SJSA1 (cell line): Measurements from ENCODE around the gene CYSRT1. TPM values are rescaled to one million over a fixed set of nuclear protein-coding genes. Genes with fewer than 3 reads are reported as not detected.
"Not testable (repeated sequence)": the region's sequence is repeated elsewhere in the genome, so short reads cannot be mapped to it uniquely, and the experiment has no call there.

Source experiments
- DNase-seq, 2 experiments: peaks; one replicate each; pipeline ENCODE4 v3.0.0-alpha.2; 2015 to 2020; ENCODE audit warnings: low spot score in 2 of 2, low read depth in 1 of 2
- H3K27ac ChIP-seq: fragments of 250-450 bp; sonication (Bioruptor Pico); 2 replicates; pipeline ENCODE4 v1.5.1; 2020; ENCODE audit warnings: mild to moderate bottlenecking, moderate library complexity
- H3K27me3 ChIP-seq: fragments of 250-450 bp; sonication (Bioruptor Pico); replicated peaks from 2 replicates; pipeline ENCODE4 v1.5.1; 2020; ENCODE audit warnings: mild to moderate bottlenecking, moderate library complexity
- H3K36me3 ChIP-seq: fragments of 250-450 bp; sonication (Bioruptor Pico); 2 replicates; pipeline ENCODE4 v1.5.1; 2020; ENCODE audit warnings: mild to moderate bottlenecking
- H3K4me1 ChIP-seq: fragments of 250-450 bp; sonication (Bioruptor Pico); replicated peaks from 2 replicates; pipeline ENCODE4 v1.6.1; 2021; ENCODE audit warnings: mild to moderate bottlenecking
- H3K4me3 ChIP-seq: fragments of 250-450 bp; sonication (Bioruptor Pico); 2 replicates; pipeline ENCODE4 v1.5.1; 2020; ENCODE audit warnings: mild to moderate bottlenecking
- H3K9me3 ChIP-seq: fragments of 250-450 bp; sonication (Bioruptor Pico); replicated peaks from 2 replicates; pipeline ENCODE4 v1.5.1; 2020; ENCODE audit warnings: mild to moderate bottlenecking
- total RNA-seq: library from RNA; depleted of rRNA; stranded (reverse); fragments of >200 nt; shearing (Covaris generic); gene quantifications from 2 replicates; pipeline ENCODE4 v1.2.3, GENCODE V29; 2014

Gene CYSRT1
- total RNA-seq, 1 experiment from 2014 or later = 0.24 TPM

DNA sequence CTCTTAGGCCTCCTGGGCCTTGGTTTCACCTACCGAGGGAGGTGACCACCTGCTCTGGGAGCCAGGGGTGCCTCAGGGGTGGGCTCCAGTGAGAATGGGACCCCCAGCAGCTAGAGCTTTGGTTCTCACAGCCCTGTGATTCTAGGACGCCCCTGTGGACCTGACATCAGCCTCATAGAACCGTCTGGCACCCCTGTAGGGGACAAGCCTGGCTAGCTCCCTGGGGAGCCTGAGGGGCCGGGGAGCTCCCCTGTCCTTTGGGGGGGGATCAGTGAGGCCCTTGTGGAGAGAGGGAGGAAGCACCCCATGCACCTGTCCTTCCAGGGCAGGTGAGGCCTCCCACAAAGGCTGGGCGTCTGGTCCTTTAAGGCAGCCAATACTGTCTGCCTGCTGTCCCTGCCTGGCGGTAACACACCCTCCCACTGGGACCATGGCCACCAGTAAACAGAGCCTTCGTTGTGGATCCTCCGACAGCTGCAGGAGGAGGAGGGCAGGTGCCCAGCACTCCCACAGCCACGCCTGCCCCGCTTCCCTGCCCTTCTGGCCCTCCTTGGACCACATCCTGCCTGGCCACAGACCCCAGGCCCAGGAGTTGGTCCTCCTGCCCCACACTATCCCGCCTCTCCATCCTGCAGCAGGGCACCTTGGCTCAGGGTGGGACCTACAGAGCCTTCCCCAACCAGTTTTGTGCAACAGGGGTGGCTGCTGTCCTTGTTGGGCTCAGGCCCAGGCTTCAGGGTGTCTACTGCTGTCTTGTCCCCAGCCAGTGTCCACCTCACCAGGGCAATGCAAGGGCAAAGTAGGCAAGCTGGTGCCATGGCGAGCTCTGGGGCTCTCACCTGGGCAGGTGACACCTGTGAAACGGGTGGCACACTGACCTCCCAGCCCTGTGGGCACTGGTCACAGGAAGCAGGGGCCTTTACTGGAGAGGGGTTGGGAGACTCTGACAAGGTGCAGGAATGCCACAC is 13.1 kb downstream of the CYSRT1 start:
- H3K27ac ChIP-seq = no peak overlapping the region
- peaks cover 18% of the 10 kb centered on the region for H3K36me3 ChIP-seq
- DNase-seq = no peak

DNA sequence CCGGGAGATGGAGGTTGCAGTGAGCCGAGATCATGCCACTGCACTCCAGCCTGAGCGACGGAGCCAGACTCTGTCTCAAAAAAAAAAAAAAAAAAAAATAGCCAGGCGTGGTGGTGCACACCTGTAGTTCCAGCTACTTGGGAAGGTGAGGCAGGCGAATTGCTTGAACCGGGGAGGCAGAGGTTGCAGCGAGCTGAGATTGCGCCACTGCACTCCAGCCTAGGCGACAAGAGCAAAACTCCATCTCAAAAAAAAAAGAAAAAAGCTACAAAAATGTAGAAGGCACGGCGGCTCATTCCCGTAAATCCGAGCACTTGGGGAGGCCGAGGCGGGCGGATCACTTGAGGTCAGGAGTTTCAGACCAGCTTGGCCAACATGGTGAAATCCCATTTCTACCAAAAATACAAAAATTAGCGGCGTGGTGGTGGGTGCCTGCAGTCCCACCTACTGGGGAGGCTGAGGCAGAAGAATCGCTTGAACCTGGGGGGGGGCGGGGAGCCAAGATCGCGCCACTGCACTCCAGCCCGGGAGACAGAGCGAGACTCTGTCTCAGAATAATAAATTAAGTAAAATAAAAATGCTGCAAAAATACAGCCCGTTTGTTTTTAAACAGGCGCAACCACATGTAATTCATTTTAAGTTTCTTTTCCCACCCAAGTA is 14.7 kb downstream of the CYSRT1 start:
- H3K27me3 ChIP-seq, DNase-seq, H3K9me3 ChIP-seq: not testable (repeated sequence)
- peak overlapping the region; percentile 83 for H3K27ac ChIP-seq
- H3K4me1 ChIP-seq = peaks cover 29% of the 10 kb centered on the region
- peaks cover 31% of the 10 kb centered on the region for H3K36me3 ChIP-seq
- peak overlapping the region; percentile 63 for H3K4me3 ChIP-seq

More for the DNA sequence above, 13.1 kb downstream of the CYSRT1 start:
- H3K9me3 ChIP-seq = no peaks in the 10 kb centered on the region
- no peak overlapping the region for H3K4me3 ChIP-seq
- peaks cover 11% of the 10 kb centered on the region for H3K27me3 ChIP-seq
- H3K4me1 ChIP-seq = peaks cover 20% of the 10 kb centered on the region

DNA sequence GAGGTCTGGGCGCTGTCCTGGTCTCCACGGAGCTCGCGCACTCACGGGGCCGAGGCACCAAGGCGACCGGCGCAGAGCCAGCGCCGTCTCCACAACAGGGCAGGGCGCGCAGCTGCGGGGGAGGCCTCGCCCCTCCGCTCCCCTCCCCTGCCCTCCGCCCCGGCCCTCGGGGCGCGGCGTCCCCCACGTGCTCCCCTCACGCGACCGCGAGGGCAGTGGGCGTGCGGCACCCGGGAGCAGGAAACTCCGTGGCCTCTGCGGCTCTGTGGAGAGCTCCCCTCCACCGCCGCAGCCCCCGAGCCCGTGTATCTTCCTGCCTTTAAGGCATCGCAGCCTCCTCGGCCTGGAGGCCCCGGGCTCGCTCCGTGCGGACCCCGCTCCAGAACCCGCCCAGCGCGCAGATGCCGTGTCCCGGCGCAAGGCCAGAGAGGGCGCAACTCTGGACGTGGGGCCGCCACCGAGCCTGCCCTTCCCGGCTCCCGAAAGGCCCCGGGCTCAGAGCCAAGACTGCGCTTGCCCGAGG is 15.4 kb downstream of the CYSRT1 start:
- no peaks in the 10 kb centered on the region for H3K9me3 ChIP-seq
- DNase-seq = peak in 1 of 2 experiments; percentile 69
- H3K4me1 ChIP-seq = peaks cover 29% of the 10 kb centered on the region
- H3K27me3 ChIP-seq = no peaks in the 10 kb centered on the region
- H3K27ac ChIP-seq = peak overlapping the region; percentile 83
- H3K4me3 ChIP-seq = peak overlapping the region; percentile 63
- peaks cover 31% of the 10 kb centered on the region for H3K36me3 ChIP-seq

DNA sequence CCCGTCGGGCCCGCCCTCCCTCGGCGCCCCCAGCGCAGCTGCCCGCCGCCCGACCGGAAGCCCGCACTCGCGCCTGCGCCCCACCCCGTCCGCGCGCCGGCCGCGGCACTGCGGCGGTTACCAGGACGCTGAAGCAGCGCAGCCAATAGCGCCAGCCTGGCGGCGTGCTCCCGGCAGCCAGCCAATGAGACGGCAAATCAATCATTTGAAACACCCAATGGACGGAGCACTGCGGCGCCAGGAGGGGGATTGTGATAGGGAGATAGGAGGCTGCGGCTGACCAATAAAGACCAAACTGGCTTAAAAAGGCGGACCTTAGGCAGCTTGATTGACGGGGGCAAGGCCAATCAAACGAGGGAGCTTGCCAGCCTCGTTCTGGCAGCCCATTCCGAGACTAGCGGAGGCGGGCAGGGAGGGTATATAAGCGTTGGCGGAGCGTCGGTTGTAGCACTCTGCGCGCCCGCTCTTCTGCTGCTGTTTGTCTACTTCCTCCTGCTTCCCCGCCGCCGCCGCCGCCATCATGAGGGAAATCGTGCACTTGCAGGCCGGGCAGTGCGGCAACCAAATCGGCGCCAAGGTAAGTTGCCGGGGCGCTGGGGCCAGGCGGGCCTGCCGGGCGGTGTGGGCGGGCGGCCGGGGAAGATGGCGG is 16.0 kb downstream of the CYSRT1 start, which contains the start of gene TUBB4B:
TUBB4B (plus strand) TSS at position 447 of the 649 bp plus-strand sequence; CDS start at position 521, 74 bp downstream.
- no peaks in the 10 kb centered on the region for H3K9me3 ChIP-seq
- H3K4me3 ChIP-seq = peak within 1 kb of the TSS; percentile 82
- H3K27me3 ChIP-seq = no peaks in the 10 kb centered on the region
- peak; percentile 99 for DNase-seq
- H3K27ac ChIP-seq = peak within 1 kb of the TSS; percentile 83
- peaks cover 31% of the 10 kb centered on the region for H3K36me3 ChIP-seq
- H3K4me1 ChIP-seq = peaks cover 29% of the 10 kb centered on the region

DNA sequence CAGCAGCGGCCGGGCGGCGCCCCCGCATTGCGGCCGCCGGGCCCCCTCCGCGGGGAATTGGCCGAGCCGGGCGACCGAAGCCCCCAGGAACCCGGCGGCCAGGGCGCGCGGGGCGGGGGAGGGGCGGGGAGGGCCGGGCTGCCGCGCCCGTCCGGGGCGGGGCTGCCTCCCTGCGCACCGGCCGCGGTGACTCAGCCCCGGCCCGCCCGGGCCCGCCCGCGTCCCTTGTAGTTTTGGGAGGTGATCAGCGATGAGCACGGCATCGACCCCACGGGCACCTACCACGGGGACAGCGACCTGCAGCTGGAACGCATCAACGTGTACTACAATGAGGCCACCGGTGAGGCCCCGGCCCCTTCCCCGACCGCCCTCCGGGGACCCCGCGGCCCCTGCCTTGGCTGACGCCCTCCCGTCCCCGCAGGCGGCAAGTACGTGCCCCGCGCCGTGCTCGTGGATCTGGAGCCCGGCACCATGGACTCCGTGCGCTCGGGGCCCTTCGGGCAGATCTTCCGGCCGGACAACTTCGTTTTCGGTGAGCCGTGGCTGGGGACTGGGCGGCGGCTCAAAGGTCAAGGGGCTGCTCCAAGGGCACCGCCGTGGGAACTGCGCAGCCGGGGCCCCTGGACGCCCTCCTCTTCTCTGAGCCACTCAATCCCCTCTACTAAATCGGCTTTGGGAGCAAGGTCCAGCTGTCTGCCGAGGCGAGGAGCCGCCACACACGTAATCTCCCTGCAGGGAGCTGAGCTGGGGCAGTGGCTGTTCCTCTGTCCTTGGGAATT is 16.7 kb downstream of the CYSRT1 start:
- no peak for DNase-seq
- Histone ChIP-seq H3K4me3 (peak overlapping the region; percentile 82), H3K36me3 (peaks cover 31% of the 10 kb centered on the region), H3K27me3 (no peaks in the 10 kb centered on the region), H3K9me3 (no peaks in the 10 kb centered on the region), H3K4me1 (peaks cover 25% of the 10 kb centered on the region), H3K27ac (peak overlapping the region; percentile 70)

GRCh38 chr9:137242269-137243203 is 17.6 kb downstream of the CYSRT1 start:
- Histone ChIP-seq H3K4me3 (peak overlapping the region; percentile 82), H3K36me3 (peaks cover 31% of the 10 kb centered on the region), H3K27me3 (no peaks in the 10 kb centered on the region), H3K9me3 (no peaks in the 10 kb centered on the region), H3K4me1 (peaks cover 22% of the 10 kb centered on the region), H3K27ac (no peak overlapping the region)
- DNase-seq = no peak

DNA sequence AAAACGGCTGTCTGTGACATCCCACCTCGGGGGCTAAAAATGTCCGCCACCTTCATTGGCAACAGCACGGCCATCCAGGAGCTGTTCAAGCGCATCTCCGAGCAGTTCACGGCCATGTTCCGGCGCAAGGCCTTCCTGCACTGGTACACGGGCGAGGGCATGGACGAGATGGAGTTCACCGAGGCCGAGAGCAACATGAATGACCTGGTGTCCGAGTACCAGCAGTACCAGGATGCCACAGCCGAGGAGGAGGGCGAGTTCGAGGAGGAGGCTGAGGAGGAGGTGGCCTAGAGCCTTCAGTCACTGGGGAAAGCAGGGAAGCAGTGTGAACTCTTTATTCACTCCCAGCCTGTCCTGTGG is 18.3 kb downstream of the CYSRT1 start:
- Histone ChIP-seq H3K4me1 (peaks cover 22% of the 10 kb centered on the region), H3K4me3 (peak overlapping the region; percentile 82), H3K36me3 (peaks cover 31% of the 10 kb centered on the region)
- not testable (repeated sequence) for H3K9me3 ChIP-seq, H3K27me3 ChIP-seq, H3K27ac ChIP-seq, DNase-seq

DNA sequence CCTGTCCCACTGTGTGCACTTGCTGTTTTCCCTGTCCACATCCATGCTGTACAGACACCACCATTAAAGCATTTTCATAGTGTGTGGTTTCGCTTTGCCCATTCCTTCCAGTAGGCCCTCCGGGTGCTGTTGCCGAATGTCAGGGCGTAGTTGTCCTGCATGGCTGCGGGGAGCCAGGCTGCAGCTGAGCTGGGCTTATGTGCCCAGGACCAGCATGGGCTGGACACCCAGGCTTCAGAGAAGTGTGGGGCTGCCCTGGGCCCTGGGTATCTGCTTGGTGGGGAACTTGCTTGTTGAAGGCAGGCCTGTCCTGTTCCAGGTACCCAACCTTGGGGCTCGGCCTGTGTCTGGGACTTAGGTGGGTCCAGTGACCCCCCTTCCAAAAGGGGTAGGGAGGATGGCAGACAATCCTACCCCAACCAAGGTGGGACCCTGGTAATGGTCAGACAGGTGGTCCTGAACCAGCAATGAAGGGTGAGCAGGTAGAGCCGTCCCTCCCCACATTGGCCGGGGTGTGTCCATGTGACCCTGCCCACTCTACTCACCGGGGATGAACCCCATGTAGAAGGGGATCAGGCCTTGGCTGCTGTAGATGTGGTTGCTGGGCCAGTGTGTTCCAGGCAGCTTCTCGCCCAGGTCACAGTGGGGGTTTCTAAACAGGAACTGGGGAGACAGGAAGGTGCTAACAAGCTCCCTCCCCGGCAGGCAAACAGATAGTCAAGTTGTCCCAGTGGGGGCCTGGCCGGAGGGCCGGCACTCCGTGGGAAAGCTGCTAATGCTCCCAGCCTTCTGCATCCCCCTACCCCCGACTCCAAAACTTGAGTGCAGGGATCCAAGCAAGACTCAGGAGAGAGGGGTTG is 18.9 kb downstream of the CYSRT1 start:
- no peak overlapping the region for H3K27ac ChIP-seq
- no peaks in the 10 kb centered on the region for H3K9me3 ChIP-seq
- peaks cover 31% of the 10 kb centered on the region for H3K36me3 ChIP-seq
- no peak overlapping the region for H3K4me3 ChIP-seq
- H3K4me1 ChIP-seq = peaks cover 22% of the 10 kb centered on the region
- no peaks in the 10 kb centered on the region for H3K27me3 ChIP-seq
- DNase-seq = no peak

- H3K36me3 ChIP-seq = peaks cover 31% of the 10 kb centered on the region
- no peak overlapping the region for H3K4me3 ChIP-seq
- H3K9me3 ChIP-seq = no peaks in the 10 kb centered on the region
- peaks cover 22% of the 10 kb centered on the region for H3K4me1 ChIP-seq
- H3K27ac ChIP-seq = no peak overlapping the region
- no peak for DNase-seq
- no peaks in the 10 kb centered on the region for H3K27me3 ChIP-seq
These were observed 19.8 kb downstream of the CYSRT1 start for GRCh38 chr9:137244486-137245449.

DNA sequence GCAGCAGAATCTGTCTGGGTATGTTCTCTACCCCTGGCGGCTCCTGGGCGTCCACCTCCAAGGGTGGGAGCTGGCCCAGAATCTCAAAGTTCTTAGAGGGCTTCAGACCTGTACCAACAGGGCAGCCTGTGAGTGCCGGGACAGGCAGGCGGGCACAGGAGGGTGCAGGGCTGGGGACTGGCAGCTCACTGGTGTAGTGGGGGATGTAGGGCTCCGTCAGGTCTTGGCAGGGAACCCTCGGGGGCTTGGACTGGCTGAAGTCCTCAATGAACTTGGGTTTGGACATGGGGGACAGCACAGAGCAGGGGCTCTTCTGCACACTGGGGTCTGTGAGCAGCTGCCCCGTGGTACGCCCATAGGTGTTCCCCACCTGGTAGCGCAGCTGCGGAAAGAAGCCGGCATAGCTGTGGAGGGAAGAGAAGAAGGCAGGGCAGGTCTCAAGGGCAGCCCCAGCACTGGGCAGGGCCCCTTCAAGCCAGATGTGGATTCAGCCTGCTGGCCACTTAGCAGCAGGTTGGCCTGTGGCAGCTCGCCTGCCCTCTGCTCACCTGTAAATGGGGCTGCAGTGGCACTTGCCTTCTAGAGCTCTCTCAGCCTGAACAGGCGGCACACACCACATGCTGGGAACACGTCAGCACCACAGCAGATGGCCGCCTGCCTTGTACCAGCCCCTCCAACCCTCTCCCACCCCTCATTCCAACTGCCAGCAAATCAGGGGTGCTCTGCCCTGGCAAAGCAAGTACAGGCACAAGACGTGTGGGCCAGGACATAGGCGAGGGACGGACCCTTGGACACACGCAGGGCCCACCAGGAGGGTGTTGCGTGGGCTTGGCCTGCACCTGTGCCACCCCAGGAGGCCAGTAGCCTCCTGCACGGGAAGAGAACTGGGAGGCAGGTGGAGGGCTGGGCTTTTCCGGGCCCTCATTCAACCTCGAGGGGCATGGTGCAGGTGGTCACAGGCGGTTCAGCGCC is 20.8 kb downstream of the CYSRT1 start:
- Histone ChIP-seq H3K4me1 (peaks cover 19% of the 10 kb centered on the region), H3K4me3 (no peak overlapping the region), H3K27ac (no peak overlapping the region), H3K27me3 (no peaks in the 10 kb centered on the region), H3K36me3 (peaks cover 31% of the 10 kb centered on the region), H3K9me3 (no peaks in the 10 kb centered on the region)
- DNase-seq = no peak
